HG03103 (cell line): ENCODE results near the gene DMD.
"Not testable (repeated sequence)": the region's sequence is repeated elsewhere in the genome, so short reads cannot be mapped to it uniquely, and the experiment has no call there.

Experiments
- ATAC-seq: cut with Tn5 transposase; IDR thresholded peaks from one replicate; pipeline ENCODE4 v1.9.1; 2021; ENCODE audit warnings: low read depth; ENCODE audit not compliant: unreplicated experiment

Gene DMD

DNA sequence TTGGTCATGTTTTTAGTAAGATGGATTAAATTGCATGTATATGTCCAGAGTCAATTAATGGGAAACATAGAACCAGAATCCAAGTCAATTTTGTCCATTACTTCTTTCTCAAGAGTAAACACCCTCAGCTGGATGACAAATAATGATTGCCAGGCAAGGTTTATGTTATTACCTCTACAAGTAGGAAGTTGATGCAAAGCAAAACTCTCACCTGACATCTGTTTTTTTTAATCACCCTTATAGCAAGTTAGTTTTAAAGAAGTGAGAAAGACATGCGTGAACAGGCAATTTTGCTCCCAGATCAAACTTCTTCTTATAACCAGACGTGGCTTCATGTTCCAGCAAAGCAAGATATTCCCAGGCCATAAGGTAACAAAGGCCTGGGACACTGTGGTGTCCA, 1791.0 kb downstream of the DMD start:
- ATAC-seq, result no peak

DNA sequence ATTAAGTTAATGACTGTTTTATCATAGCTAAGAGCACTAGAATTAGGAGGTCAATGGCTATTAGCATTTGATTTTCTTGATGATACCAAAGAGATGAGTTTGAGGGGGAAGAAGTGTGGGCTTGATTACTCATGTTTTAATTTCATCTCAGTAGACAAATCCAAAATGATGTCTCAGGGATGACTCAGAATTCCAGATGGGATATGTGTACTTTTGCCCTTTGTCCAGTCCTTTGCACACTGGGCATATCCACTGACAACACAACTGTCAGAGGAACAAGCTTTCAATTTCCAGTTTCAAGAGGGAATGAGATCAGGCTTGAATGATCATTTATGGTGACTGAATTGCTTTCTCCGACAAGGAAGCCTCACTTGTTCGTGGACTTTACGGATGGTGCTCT, 1814.2 kb downstream of the DMD start:
- ATAC-seq, result no peak

DNA sequence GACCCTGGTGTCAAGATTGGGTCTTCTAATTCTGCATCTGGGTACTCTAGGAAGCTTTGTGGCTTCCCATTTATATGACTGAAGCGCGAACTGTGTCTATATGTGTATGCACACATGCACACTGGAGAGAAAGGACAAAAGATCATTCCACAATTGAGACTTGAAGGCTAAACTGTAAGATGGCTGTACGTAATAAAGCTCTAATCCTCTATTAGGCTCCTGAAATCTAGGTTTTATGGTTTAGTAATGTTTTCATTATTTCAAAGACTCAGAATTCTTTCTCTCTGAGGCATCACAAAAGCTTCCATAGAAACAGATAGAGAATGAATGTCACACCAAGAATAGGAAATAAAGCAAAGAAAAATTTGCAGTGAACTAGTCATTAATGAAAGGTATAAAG, 1818.8 kb downstream of the DMD start:
- no peak for ATAC-seq

DNA sequence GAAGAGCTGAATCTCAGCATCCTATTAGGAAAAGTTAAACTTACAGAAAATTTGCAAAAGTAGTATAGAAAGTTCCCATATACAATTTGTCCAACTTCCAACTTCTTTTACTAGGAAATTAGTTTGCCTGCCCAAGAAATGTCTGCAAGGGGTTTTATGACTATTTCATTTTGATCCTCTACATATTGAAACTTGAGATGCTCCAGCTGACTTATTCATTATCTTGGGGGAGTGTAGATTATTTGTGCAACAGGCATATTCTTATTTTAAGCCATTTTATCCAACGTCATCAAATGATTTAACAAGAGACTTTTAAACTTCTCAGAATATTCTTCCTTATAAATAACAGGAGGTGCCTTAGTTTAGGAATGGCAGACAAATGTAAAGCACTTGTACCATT, 1822.4 kb downstream of the DMD start:
- ATAC-seq, result no peak

DNA sequence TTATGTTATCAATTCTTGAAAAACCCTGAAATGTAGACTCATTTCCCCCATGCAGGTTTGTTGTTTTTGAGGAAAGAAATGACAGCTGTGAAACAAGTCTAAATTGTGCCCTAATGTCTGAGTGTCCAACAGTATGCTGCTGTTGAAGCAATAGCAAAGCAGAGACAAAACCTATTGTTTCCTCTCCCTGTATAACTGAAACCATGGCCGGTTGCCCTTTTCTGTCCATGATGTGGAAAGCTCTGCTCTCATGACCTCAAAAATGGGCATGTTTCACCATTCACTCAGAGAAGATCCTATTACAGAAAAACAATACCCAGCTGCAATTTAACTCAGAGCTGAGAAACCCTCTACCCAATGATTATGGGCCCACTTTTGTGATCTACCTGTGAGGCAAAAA, 1826.9 kb downstream of the DMD start:
- no peak for ATAC-seq

DNA sequence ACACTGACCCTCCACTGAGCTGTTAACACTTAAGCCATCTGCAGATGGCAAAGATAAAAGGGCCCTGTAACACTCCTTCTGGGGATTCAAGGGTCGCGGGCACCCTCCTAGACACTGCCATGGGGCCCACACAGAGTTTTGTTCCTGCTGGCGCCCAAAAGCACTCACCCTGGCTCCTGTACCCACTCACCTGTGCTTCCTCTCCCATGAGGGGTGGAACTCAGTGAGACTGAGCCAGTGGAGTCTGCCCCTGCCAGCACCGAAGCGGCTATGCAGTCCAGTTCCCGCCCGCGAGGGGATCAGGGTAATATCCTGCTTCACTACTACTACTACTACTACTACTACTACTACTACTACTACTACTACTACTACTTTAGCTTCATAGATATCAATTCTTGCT, 1827.4 kb downstream of the DMD start:
- ATAC-seq, result no peak

DNA sequence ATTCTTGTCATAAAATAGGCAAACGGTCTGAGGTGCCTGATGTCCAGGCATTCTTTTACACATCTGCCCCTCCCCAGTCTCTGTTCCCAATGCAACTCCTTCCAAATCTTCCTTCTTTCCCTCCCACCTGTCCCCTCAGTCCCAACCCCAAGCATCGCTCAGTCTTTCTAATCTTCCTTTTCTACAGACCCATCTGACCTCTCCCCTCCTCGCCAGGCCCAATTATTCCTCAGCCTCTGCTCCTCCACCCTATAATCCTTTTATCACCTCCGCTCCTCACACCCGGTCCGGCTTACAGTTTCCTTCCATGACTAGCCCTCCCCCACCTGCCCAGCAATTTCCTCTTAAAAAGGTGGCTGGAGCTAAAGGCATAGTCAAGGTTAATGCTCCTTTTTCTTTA, 1832.4 kb downstream of the DMD start:
- not testable (repeated sequence) for ATAC-seq

DNA sequence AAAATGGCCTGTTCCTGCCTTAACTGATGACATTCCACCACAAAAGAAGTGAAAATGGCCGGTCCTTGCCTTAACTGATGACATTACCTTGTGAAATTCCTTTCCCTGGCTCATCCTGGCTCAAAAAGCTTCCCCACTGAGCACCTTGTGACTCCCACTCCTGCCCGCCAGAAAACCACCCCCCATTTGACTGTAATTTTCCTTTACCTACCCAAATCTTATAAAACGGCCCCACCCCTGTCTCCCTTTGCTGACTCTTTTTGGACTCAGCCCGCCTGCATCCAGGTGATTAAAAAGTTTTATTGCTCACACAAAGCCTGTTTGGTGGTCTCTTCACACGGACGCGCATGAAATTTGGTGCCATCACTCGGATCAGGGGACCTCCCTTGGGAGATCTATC, 1833.5 kb downstream of the DMD start:
- ATAC-seq, result not testable (repeated sequence)

DNA sequence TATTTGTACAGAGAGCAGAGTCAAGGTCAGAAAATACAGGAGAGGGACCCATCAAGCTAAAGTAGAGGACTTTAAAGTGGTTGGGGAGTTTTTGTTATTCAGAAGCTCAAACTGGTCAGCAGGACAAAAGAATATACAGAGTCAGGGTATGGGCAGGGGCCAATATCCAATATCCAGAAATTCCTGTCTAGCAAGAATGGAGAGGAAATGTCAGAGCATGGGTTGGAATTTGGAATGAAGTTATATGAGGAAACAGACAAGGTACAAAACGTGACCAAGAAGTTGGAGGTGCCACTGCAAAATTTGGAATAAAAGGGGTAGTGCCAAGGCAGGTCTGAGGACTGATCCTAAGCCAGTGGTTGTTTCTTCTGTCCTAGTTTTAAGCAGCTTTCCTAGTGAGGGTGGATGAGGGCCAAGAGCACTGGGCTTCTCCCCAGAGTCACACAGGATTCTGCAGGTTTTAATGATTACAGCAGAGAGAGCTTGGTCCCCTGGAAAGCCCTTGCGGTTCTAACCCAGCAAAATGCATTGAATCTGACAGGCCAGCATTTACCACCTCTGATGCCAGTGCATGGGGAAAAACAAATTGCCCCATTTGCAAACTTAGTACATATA, 1834.8 kb downstream of the DMD start:
- ATAC-seq, result no peak

DNA sequence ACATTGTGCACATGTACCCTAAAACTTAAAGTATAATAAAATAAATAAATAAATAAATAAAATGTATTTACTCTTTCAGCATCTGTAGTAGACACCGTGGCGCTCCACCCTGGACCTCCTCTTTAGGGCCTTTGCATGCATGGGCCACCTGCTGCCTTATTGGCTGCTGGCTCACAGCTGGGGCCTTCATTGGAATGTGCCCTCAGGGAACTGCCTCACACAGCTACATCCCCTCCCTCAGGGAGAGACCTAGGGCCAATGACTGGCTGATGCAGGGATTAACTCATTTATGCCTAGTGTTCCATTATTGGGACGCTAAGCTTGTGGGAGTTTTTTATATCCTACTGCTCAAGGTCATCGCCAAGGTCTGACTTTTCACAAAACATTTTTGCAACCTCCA, 1836.6 kb downstream of the DMD start:
- no peak for ATAC-seq

DNA sequence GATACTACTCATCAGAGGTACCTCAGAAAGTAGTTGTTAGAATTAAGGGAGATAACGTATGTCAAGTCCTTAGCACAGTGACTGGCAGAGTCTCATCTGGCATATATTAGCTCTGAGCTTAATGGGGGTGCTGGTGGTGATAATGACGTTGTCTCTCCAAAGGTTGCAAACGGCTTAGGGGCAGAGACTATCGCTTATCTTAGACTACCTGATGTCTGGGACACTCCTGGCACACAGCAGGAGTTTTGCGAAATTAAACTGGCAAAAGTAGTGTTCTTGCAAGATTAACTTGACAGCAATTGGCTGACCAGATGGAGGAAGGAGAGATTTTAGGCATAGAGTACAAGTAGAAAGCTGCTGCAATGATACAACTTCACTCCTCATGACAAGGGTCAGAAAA, 1839.4 kb downstream of the DMD start:
- no peak for ATAC-seq

DNA sequence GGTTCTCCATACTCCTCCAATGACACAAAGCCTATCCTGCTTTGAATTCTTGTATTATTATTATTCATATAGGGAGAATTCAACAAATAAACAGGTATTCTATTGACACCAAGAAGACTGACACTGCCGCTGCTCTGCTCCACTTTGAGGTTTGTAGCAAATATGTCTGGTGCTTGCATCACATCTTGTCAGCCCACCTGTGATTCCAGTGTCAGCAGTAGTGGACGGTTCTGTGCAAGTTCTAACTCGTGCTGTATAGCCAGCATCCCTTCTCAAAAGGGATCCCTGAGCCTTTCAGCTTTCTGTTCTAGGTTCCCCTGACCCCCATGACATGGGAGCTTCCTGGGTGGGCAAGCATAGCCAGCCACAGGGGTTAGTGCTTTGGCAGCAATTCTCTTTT, 1843.5 kb downstream of the DMD start:
- no peak for ATAC-seq

DNA sequence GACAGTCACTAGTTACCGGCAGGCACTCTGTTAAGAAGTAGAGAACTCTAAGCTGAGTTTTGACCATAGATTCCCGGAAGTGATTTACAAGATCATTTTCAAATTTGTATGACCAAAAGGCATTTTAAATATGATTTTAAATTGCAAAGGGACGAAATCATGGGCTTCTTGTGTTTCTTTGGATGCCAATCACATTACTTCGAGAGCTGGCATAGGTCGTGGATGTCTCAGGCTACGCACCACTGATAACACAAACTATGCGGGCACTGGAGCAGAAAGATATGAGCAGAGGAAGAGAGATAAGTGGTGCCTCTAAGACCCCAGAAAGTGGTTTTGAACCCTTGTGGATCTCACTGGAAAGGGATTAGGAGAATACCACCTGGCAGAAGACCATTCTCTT, 1845.3 kb downstream of the DMD start:
- ATAC-seq, result no peak

DNA sequence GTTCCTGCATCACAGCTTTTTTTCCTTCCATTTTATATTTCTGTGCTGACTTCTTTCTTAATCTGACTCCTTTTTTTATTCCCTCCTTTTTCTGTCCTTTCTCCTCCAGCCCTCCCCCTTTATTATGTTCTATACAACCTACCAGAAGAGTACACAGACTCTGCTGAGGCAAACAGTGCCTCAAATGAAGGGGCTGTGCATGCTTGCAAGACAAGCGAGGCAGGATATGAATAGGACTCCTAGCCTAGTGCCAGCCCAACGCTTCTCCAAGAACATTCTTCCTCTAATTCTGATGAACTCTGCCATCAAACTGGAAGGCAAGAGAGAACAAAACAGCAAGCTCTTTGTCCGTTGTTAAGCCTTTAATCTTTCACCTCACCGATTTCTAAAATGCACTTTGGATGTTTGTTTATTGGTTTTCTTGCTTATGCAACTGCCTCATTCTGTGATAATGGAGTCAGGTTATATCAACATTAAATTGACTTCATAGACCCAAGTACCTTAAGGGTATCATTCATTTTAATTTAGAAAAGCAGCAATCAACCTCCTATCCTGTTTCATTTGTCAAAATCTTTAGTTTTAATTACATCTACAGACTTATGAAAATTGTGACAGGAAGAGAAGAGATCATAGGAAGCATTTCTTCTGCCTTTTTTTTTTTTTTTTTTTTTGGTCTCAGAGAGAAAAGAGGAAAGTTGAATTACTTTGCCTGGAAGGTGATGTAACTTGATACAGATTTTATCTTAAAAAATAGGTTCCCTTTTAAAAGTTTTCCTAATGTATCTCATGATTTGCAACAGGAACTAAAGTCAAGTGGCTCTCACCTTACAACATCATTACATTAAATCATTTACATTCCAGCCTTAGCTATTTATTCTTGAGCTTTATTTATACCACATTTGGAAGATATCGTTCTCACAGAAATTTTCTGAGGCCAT, 1854.8 kb downstream of the DMD start:
- no peak for ATAC-seq

DNA sequence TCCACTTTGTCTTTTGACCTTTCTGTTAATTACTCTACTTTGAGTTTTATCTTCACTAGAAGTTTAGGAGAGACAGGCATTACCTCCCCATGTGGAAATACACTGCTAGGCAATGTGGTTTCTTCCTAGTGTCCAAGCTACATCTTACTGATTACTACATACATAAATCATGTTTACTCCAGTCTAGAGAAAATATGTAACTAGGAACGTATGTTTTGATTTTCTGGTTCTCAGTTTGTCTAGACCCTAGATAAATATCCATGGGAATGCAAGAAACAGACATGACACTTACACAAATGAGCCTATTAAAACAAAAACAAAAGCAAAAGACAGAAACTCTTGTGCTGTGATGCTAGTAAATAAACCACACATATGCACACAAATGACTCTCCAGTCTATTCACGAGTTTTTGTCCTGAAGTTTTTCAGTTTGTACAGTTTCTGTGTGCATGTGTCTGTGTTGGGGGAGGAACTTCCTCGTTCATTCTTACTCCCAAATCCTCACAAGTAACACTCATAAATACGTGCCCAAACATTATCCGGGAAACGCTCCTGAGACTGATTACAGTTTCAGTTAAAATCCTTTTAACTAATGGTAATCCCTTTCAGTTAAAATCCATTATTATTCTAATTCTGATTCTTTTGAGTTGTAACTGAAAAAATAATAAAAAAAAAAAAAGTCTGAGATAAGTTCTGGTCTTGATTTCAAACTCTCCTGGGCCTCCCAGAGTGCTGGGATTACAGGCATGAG, 1856.0 kb downstream of the DMD start:
- no peak for ATAC-seq

DNA sequence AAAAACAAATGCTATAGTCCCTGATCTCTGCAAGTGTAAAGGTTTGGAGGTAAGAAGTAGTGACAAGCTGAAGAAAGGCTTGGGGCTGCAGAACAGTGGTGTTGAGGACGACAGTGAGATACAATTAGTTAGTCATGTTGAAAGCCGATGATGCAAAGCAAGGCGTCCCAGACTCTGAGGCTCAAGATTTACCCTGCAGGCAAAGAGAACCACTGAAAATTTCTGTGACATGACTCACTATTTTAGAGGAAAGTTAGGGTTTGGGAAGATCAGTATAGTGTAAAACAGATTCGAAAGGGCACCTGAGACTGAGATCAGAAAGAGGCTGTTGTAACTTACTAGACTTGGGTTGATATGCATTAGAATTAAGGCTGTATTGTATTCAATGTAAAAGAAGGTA, 1858.3 kb downstream of the DMD start:
- ATAC-seq, result no peak

DNA sequence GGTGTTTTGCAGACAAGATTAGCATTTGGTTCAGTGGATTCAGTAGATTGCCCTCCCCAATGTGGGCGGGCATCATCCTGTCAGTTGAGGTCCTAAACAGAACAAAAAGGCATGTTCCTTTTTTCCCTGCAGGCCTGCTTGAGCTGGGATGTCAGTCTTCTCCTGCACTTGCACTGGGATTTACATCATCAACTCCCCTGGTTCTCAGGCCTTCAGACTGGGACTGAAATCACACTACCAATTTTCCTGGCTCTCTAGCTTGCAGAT, 1860.6 kb downstream of the DMD start:
- no peak for ATAC-seq

DNA sequence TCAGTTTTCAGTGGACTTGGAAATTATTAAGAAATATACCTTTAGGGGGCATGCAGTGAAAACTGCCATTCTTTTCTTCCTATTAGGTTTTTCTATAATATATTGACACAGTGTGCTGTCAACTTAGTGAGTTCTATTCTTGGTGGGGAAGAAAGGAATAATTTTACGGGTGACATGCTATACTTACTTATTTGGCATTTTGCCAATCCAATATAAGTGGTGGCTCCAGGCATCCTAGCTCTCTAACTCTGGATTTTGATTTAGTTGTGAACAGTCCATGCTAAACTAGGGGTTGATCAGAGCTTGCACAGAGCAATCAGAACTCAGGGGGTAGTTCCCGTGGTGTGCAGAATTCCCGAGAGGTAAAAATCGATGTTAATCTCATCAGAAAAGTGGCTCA, 1861.8 kb downstream of the DMD start:
- ATAC-seq, result no peak

DNA sequence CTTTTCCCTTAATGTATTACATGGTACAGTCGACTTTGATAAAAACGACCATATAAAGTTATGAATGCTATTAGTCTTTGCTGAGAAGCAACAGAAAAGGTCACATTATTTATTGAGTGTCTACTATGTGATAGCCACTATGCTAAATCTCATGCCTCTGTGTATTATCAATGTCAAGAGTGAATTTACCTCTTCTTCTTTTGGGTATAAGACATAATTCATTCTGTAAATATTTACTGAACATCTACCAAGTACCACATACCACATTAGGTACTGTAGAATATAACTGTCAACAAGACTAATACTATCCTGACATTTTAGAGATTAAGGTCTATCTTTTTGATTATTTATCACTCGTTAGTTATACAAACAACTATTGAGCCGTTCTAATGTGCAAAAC, 1870.8 kb downstream of the DMD start:
- no peak for ATAC-seq

DNA sequence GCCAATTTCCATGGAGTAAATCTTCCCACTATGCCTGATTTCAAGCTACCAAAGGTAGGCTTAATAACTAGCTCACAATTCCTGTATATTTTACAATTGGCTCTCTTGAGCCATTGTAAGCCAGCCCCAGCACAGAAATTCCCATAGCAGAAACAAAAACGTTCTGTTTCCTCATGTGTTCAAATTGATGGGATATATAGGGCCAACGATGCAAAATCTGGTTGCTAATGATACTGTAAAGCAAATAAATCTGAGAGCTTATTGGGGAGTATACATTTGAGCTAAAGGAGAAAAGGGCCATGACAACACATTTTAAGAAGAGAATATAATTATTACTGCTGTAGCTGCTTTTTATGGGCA, 1872.4 kb downstream of the DMD start:
- no peak for ATAC-seq

DNA sequence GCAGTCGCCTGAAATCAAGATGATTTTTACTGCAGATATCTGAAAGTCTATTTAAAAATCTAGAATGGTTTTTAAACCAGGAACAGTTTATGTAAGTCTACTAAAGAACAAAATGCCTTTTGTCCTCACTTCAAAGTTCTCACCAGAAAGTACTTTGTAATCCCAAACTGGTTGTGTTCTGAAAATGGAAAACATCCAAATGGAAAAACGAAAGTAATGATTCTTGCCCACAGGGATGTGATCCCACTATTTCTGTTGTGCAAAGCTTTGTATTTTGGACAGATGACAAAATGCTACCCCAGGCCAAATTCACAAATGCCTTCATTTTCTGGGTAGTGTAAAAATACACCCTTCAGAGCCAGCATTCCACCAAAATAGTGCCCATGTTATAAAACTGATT, 1874.0 kb downstream of the DMD start:
- no peak for ATAC-seq

DNA sequence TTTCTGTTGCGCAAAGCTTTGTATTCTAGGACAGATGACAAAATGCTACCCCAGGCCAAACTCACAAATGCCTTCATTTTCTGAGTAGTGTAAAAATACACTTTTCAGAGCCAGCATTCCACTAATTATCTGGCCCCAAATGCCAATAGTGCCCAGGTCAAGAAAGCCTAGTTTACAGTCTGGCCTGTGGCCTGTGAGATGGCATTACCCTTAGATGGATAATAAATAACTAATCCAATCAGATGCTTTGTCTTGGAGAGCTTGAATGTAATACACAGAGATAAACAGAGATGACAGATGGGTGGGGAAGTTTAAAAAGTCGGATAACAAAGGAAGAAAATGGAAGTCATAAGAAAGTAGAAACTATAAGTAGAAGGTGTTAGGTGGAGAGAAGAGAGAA, 1874.9 kb downstream of the DMD start:
- no peak for ATAC-seq
